Panc1 (cell line): ENCODE data around the gene MGST2.

Experiments used
- CTCF ChIP-seq: fragments of 450-650 bp; IDR thresholded peaks from 2 replicates; pipeline ENCODE4 v1.5.1; 2017; ENCODE audit warnings: mild to moderate bottlenecking
- POLR2AphosphoS5 ChIP-seq: IDR thresholded peaks from 2 replicates; pipeline ENCODE4 v1.6.1; 2012; ENCODE audit warnings: mild to moderate bottlenecking, low read depth, low read length, moderate library complexity
- REST ChIP-seq, 2 experiments: IDR thresholded peaks; 2 replicates each; pipeline ENCODE4 v1.6.1; 2011 to 2012; ENCODE audit warnings: low read depth in 2 of 2, control low read depth in 1 of 2, low read length in 1 of 2, mild to moderate bottlenecking in 1 of 2, moderate library complexity in 1 of 2; ENCODE audit not compliant: insufficient read depth in 1 of 2
- SIN3A ChIP-seq: IDR thresholded peaks from 2 replicates; pipeline ENCODE4 v1.6.1; 2012; ENCODE audit warnings: low read depth, mild to moderate bottlenecking, low read length, moderate library complexity, borderline replicate concordance; ENCODE audit not compliant: insufficient read depth

- TF ChIP-seq SIN3A, result no peak
- TF ChIP-seq CTCF, result no peak
- no peak for TF ChIP-seq POLR2AphosphoS5
- TF ChIP-seq REST (IDR thresholded peaks at IDR 0.05; ENCODE audit: insufficient read depth in 1 of 2, low read depth in 2 of 2, low read length in 1 of 2), result no peak
Measured at GRCh38 chr4:139684351-139684750, 18.7 kb downstream of the MGST2 start.
